ENCODE data around the gene CNTNAP2.

CNTNAP2 gene

GRCh38 chr7:147775516-147776284 is 1659.1 kb downstream of the CNTNAP2 start:
- H3K79me1 ChIP-seq (ENCODE audit: low read length) = no peaks in the 10 kb centered on the region
- H3K9ac ChIP-seq (ENCODE audit: low read length) = no peak overlapping the region
- H3K4me2 ChIP-seq (ENCODE audit: low read length) = no peak overlapping the region
- no peak overlapping the region for H4K12ac ChIP-seq (ENCODE audit: low read depth, low read length)
- H3K4me1 ChIP-seq (ENCODE audit: control insufficient read depth in 1 of 2, insufficient read depth in 2 of 2, low read length in 2 of 2) = no peaks in the 10 kb centered on the region
- H4K91ac ChIP-seq (ENCODE audit: low read depth, low read length) = no peak overlapping the region
- H3K27me3 ChIP-seq (ENCODE audit: insufficient read depth, low read length) = no peaks in the 10 kb centered on the region
- H2AK5ac ChIP-seq (ENCODE audit: low read length) = no peak overlapping the region
- no peak overlapping the region for H3K18ac ChIP-seq (ENCODE audit: low read length)
- H3K27ac ChIP-seq (ENCODE audit: low read depth, low read length) = no peak overlapping the region
- no peak overlapping the region for H2BK5ac ChIP-seq (ENCODE audit: low read depth, low read length, poor library complexity)
- no peak overlapping the region for H2AFZ ChIP-seq (ENCODE audit: insufficient read depth, low read length, poor library complexity)
- WGBS (ENCODE audit: extremely low coverage, insufficient coverage, insufficient read length) = no CpG with 5 or more reads among the region's 1 CpG
- H4K8ac ChIP-seq (ENCODE audit: low read depth, low read length) = no peak overlapping the region
- no peaks in the 10 kb centered on the region for H3K79me2 ChIP-seq (ENCODE audit: control insufficient read depth, insufficient read depth, low read length, poor library complexity)
- H3K14ac ChIP-seq (ENCODE audit: low read length) = no peak overlapping the region
- no peak for DNase-seq
- H3K4me3 ChIP-seq (ENCODE audit: low read depth, low read length) = no peak overlapping the region
- no peak overlapping the region for H3K23ac ChIP-seq (ENCODE audit: low read length)
- no peaks in the 10 kb centered on the region for H3K9me3 ChIP-seq (ENCODE audit: insufficient read depth, low read depth, low read length)
- H2BK120ac ChIP-seq (ENCODE audit: insufficient read depth, low read length, poor library complexity) = no peak overlapping the region
- H3K4ac ChIP-seq (ENCODE audit: low read depth, low read length) = no peak overlapping the region
- H2BK12ac ChIP-seq (ENCODE audit: low read length) = no peak overlapping the region
- H3K36me3 ChIP-seq (ENCODE audit: control insufficient read depth in 1 of 2, insufficient read depth in 2 of 2, low read length in 2 of 2) = no peaks in the 10 kb centered on the region

DNA sequence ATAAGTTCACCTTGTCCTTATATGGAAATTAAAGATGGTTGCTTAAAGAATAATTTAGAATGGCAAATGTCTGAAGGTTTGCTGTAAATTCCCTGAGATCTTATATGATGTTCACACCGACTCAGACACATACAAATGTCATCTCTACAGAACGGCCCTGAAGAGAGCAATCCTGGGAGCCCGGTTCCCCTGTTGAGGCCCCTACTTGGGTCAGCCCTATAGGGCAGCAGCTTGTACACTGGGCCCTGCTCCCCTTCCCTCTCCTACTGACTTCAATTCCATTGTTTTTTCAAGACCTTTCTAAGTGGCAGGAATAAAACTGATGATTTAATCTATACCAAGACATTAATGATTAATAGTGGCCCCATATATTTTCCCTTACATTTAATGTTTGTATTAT is 1660.7 kb downstream of the CNTNAP2 start:
- Histone ChIP-seq H3K4me3 (ENCODE audit: low read depth, low read length) (no peak overlapping the region), H3K27ac (ENCODE audit: low read depth, low read length) (no peak overlapping the region), H3K79me2 (ENCODE audit: control insufficient read depth, insufficient read depth, low read length, poor library complexity) (no peaks in the 10 kb centered on the region), H3K4me1 (ENCODE audit: control insufficient read depth in 1 of 2, insufficient read depth in 2 of 2, low read length in 2 of 2) (no peaks in the 10 kb centered on the region), H3K9me3 (ENCODE audit: insufficient read depth, low read depth, low read length) (no peaks in the 10 kb centered on the region), H2AFZ (ENCODE audit: insufficient read depth, low read length, poor library complexity) (no peak overlapping the region), H3K27me3 (ENCODE audit: insufficient read depth, low read length) (no peaks in the 10 kb centered on the region), H2BK12ac (ENCODE audit: low read length) (no peak overlapping the region), H2BK5ac (ENCODE audit: low read depth, low read length, poor library complexity) (no peak overlapping the region), H2BK120ac (ENCODE audit: insufficient read depth, low read length, poor library complexity) (no peak overlapping the region), H2AK5ac (ENCODE audit: low read length) (no peak overlapping the region), H4K8ac (ENCODE audit: low read depth, low read length) (no peak overlapping the region), H4K12ac (ENCODE audit: low read depth, low read length) (no peak overlapping the region), H4K91ac (ENCODE audit: low read depth, low read length) (no peak overlapping the region), H3K18ac (ENCODE audit: low read length) (no peak overlapping the region), H3K9ac (ENCODE audit: low read length) (no peak overlapping the region), H3K4ac (ENCODE audit: low read depth, low read length) (no peak overlapping the region), H3K14ac (ENCODE audit: low read length) (no peak overlapping the region), H3K36me3 (ENCODE audit: control insufficient read depth in 1 of 2, insufficient read depth in 2 of 2, low read length in 2 of 2) (no peaks in the 10 kb centered on the region), H3K4me2 (ENCODE audit: low read length) (no peak overlapping the region), H3K23ac (ENCODE audit: low read length) (no peak overlapping the region), H3K79me1 (ENCODE audit: low read length) (no peaks in the 10 kb centered on the region)
- no CpG with 5 or more reads among the region's 3 CpGs for WGBS (ENCODE audit: extremely low coverage, insufficient coverage, insufficient read length)
- DNase-seq = no peak

DNA sequence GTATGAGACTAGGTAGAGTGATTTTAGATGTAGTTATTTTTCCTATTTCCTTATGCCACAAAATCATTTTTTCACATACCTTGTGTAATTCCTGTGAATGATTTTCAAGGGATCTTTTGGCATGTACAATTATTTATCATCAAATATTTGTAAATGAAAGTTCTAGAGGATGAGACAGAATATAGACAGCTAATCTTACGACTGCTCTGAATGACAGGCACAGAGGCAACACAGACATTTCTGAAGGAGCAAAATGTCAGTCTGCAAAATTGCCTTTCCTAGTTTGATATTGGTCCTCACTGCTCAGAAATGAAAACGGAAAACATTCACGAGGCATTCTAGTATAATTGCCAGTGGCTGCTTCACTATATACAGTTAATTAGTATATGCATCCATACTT is 1663.3 kb downstream of the CNTNAP2 start:
- Histone ChIP-seq H3K18ac (ENCODE audit: low read length) (no peak overlapping the region), H3K4me2 (ENCODE audit: low read length) (no peak overlapping the region), H2AK5ac (ENCODE audit: low read length) (no peak overlapping the region), H4K91ac (ENCODE audit: low read depth, low read length) (no peak overlapping the region), H3K4me1 (ENCODE audit: control insufficient read depth in 1 of 2, insufficient read depth in 2 of 2, low read length in 2 of 2) (no peaks in the 10 kb centered on the region), H3K27ac (ENCODE audit: low read depth, low read length) (no peak overlapping the region), H4K8ac (ENCODE audit: low read depth, low read length) (no peak overlapping the region), H3K79me2 (ENCODE audit: control insufficient read depth, insufficient read depth, low read length, poor library complexity) (no peaks in the 10 kb centered on the region), H3K23ac (ENCODE audit: low read length) (no peak overlapping the region), H2BK12ac (ENCODE audit: low read length) (no peak overlapping the region), H3K36me3 (ENCODE audit: control insufficient read depth in 1 of 2, insufficient read depth in 2 of 2, low read length in 2 of 2) (no peaks in the 10 kb centered on the region), H3K79me1 (ENCODE audit: low read length) (no peaks in the 10 kb centered on the region), H3K4me3 (ENCODE audit: low read depth, low read length) (no peak overlapping the region), H3K27me3 (ENCODE audit: insufficient read depth, low read length) (no peaks in the 10 kb centered on the region), H2AFZ (ENCODE audit: insufficient read depth, low read length, poor library complexity) (no peak overlapping the region), H3K9me3 (ENCODE audit: insufficient read depth, low read depth, low read length) (no peaks in the 10 kb centered on the region), H3K9ac (ENCODE audit: low read length) (no peak overlapping the region), H4K12ac (ENCODE audit: low read depth, low read length) (no peak overlapping the region), H3K14ac (ENCODE audit: low read length) (no peak overlapping the region), H2BK120ac (ENCODE audit: insufficient read depth, low read length, poor library complexity) (no peak overlapping the region), H3K4ac (ENCODE audit: low read depth, low read length) (no peak overlapping the region), H2BK5ac (ENCODE audit: low read depth, low read length, poor library complexity) (no peak overlapping the region)
- no CpG with 5 or more reads among the region's 3 CpGs for WGBS (ENCODE audit: extremely low coverage, insufficient coverage, insufficient read length)
- no peak for DNase-seq

- no peak overlapping the region for H3K18ac ChIP-seq (ENCODE audit: low read length)
- H2BK12ac ChIP-seq (ENCODE audit: low read length) = no peak overlapping the region
Measured at GRCh38 chr7:147796581-147796980, 1680.0 kb downstream of the CNTNAP2 start.

More at GRCh38 chr7:147796581-147796980, 1680.0 kb downstream of the CNTNAP2 start:
- H2AK5ac ChIP-seq (ENCODE audit: low read length) = no peak overlapping the region
- H2AFZ ChIP-seq (ENCODE audit: insufficient read depth, low read length, poor library complexity) = no peak overlapping the region
- H4K12ac ChIP-seq (ENCODE audit: low read depth, low read length) = no peak overlapping the region
- H3K79me1 ChIP-seq (ENCODE audit: low read length) = no peaks in the 10 kb centered on the region
- no peaks in the 10 kb centered on the region for H3K36me3 ChIP-seq (ENCODE audit: control insufficient read depth in 1 of 2, insufficient read depth in 2 of 2, low read length in 2 of 2)
- no peak overlapping the region for H3K9ac ChIP-seq (ENCODE audit: low read length)
- no peaks in the 10 kb centered on the region for H3K4me1 ChIP-seq (ENCODE audit: control insufficient read depth in 1 of 2, insufficient read depth in 2 of 2, low read length in 2 of 2)
- no peak overlapping the region for H2BK5ac ChIP-seq (ENCODE audit: low read depth, low read length, poor library complexity)
- H3K23ac ChIP-seq (ENCODE audit: low read length) = no peak overlapping the region
- no peak overlapping the region for H3K4me2 ChIP-seq (ENCODE audit: low read length)
- no peak overlapping the region for H3K14ac ChIP-seq (ENCODE audit: low read length)
- no peak overlapping the region for H2BK120ac ChIP-seq (ENCODE audit: insufficient read depth, low read length, poor library complexity)
- H4K8ac ChIP-seq (ENCODE audit: low read depth, low read length) = no peak overlapping the region
- no peak overlapping the region for H3K27ac ChIP-seq (ENCODE audit: low read depth, low read length)
- H3K9me3 ChIP-seq (ENCODE audit: insufficient read depth, low read depth, low read length) = no peaks in the 10 kb centered on the region
- no peak overlapping the region for H4K91ac ChIP-seq (ENCODE audit: low read depth, low read length)
- H3K79me2 ChIP-seq (ENCODE audit: control insufficient read depth, insufficient read depth, low read length, poor library complexity) = no peaks in the 10 kb centered on the region
- H3K4ac ChIP-seq (ENCODE audit: low read depth, low read length) = no peak overlapping the region
- no peak overlapping the region for H3K4me3 ChIP-seq (ENCODE audit: low read depth, low read length)
- H3K27me3 ChIP-seq (ENCODE audit: insufficient read depth, low read length) = no peaks in the 10 kb centered on the region
- no peak for DNase-seq
- no CpG with 5 or more reads among the region's 5 CpGs for WGBS (ENCODE audit: extremely low coverage, insufficient coverage, insufficient read length)
